ENCODE data around the gene BTBD2. TPM values are rescaled to one million over a fixed set of nuclear protein-coding genes. Genes with fewer than 3 reads are reported as not detected.

Gene BTBD2
- total RNA-seq, 1 donor from 2014 or later, result 57.3 TPM

- DNase-seq (no peak), ATAC-seq (ENCODE audit: low read depth) (no peak)
- Mint-ChIP-seq H3K27ac (no peak overlapping the region), H3K4me3 (no peak overlapping the region), H3K4me1 (peaks cover 25% of the 10 kb centered on the region), H3K27me3 (no peaks in the 10 kb centered on the region), H3K9me3 (no peaks in the 10 kb centered on the region), H3K36me3 (ENCODE audit: low read depth) (peaks cover 33% of the 10 kb centered on the region)
- ChIA-PET CTCF (no interaction called here), POLR2A (no interaction called here)
- TF ChIP-seq, protein P1, sequence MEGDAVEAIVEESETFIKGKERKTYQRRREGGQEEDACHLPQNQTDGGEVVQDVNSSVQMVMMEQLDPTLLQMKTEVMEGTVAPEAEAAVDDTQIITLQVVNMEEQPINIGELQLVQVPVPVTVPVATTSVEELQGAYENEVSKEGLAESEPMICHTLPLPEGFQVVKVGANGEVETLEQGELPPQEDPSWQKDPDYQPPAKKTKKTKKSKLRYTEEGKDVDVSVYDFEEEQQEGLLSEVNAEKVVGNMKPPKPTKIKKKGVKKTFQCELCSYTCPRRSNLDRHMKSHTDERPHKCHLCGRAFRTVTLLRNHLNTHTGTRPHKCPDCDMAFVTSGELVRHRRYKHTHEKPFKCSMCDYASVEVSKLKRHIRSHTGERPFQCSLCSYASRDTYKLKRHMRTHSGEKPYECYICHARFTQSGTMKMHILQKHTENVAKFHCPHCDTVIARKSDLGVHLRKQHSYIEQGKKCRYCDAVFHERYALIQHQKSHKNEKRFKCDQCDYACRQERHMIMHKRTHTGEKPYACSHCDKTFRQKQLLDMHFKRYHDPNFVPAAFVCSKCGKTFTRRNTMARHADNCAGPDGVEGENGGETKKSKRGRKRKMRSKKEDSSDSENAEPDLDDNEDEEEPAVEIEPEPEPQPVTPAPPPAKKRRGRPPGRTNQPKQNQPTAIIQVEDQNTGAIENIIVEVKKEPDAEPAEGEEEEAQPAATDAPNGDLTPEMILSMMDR (IDR thresholded peaks at IDR 0.05), result no peak
- intact Hi-C loops (cut with micrococcal nuclease), result no loop called here
Measured at GRCh38 chr19:1953037-1953436, 62.5 kb downstream of the BTBD2 start.

DNA sequence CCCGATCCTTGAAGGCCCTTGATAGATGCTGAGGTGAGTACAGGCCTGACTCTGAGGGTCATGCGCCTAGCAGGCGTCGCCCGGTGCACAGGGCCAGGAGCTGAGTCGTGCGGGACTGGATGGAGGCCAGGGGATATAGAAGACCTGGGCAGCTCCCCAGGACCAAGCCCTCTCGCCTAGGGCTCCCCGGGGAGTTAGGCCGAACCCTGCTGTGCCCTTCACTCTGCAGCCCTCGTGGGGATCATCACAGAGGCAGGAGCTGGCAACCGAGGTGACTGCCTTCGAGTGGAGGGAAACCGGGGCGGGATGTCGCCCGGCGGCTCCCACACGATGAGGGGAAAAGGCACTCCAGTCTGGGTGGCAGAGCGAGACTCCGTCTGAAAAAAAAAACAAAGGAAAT, 62.9 kb downstream of the BTBD2 start:
- Mint-ChIP-seq H3K27me3 (no peaks in the 10 kb centered on the region), H3K27ac (no peak overlapping the region), H3K4me1 (peaks cover 25% of the 10 kb centered on the region), H3K4me3 (no peak overlapping the region), H3K36me3 (ENCODE audit: low read depth) (peaks cover 33% of the 10 kb centered on the region), H3K9me3 (no peaks in the 10 kb centered on the region)
- intact Hi-C loops (cut with micrococcal nuclease), result no loop called here
- DNase-seq (no peak), ATAC-seq (ENCODE audit: low read depth) (no peak)
- CTCF ChIA-PET, result no interaction called here
- POLR2A ChIA-PET, result interaction anchor here (0.5 kb wide), 1 partner anchor 87 kb away, joined by 4 read pairs; no protein-coding TSS in a partner anchor
- TF ChIP-seq, protein P1 (IDR thresholded peaks at IDR 0.05), result no peak

GRCh38 chr19:1950640-1951039, 64.9 kb downstream of the BTBD2 start:
- ChIA-PET POLR2A (no interaction called here), CTCF (interaction anchor here (1.3 to 1.5 kb wide), 2 partner anchors 20 to 53 kb away, joined by 3 read pairs; no protein-coding TSS in a partner anchor)
- Mint-ChIP-seq H3K36me3 (ENCODE audit: low read depth) (peaks cover 29% of the 10 kb centered on the region), H3K27me3 (no peaks in the 10 kb centered on the region), H3K27ac (no peak overlapping the region), H3K4me1 (peaks cover 34% of the 10 kb centered on the region), H3K4me3 (no peak overlapping the region), H3K9me3 (no peaks in the 10 kb centered on the region)
- intact Hi-C loops (cut with micrococcal nuclease), result no loop called here
- ATAC-seq (ENCODE audit: low read depth), result no peak
- no peak for DNase-seq
- TF ChIP-seq, protein P1 (IDR thresholded peaks at IDR 0.05), result no peak

DNA sequence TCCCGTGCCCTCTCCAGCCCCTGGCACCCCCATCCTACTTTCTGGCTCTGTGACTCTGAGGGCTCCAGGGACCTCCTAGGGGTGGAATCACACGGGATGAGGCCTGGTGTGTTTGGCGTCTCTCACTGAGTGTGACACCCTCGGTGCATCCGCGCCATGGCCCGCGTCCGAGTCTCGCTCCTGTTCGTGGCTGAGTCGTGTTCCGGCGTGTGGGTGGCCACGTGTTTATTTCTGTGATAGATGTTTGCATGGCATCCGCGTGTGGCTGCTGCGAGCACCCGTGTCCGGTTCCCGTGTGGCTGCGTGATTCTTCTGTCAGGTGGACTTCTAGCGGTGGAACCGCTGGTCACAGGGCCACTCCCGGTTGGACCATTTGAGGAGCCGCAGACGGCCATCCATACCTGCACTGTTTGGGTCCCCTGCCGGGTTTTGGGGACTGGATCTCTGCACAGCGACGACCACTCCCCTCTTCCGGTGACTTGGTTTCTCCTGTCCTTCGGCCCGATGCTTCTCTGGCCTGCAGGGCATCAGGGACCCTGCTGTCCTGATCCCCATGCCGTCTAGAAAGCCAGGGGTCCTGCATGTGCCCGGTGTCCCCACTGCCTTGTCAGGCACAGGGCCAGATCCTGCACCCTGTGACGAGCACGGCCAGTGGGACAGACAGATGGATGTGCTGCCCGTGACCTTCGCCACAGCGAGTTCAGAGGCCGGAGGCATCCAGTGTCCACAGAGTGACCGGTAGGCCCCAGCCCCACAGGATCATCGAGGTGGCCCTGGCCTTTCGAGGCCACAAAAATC, 66.0 kb downstream of the BTBD2 start:
- CTCF ChIA-PET, result no interaction called here
- ATAC-seq (ENCODE audit: low read depth), result no peak
- no peak for DNase-seq
- no peaks in the 10 kb centered on the region for H3K9me3 Mint-ChIP-seq
- POLR2A ChIA-PET, result no interaction called here
- intact Hi-C loops (cut with micrococcal nuclease), result no loop called here
- no peaks in the 10 kb centered on the region for H3K27me3 Mint-ChIP-seq
- H3K36me3 Mint-ChIP-seq (ENCODE audit: low read depth), result peaks cover 29% of the 10 kb centered on the region
- no peak overlapping the region for H3K27ac Mint-ChIP-seq
- H3K4me1 Mint-ChIP-seq, result peaks cover 39% of the 10 kb centered on the region
- TF ChIP-seq, protein P1 (IDR thresholded peaks at IDR 0.05), result no peak
- H3K4me3 Mint-ChIP-seq, result no peak overlapping the region

DNA sequence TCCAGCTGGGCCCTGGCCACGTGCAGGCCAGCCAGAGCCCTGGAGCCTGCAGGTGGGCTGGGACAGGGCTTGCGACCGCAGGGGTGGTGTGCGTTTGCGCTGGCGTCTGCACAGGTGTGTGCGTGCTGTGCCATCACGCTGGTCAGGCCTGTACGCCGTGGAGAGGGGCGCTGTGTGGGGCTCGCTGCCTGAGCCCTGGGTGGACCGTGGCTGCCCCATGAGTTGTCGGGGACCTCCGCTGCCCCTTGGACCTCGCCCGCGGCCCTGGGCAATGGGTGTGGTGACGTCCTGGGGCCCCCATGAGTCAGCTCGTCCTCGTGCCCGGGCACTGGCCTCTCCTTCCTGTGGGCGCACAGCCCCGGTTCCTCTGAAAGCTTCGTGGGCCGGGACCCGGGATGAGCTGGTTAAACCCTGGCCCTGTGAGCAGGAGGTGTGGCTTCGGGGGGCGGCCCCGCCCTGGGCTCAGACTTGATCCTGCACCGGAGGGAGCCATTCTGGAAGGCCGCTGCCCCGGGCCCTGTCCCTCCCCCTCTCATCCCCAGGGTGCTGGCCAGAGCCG, 67.8 kb downstream of the BTBD2 start:
- Mint-ChIP-seq H3K4me1 (peaks cover 56% of the 10 kb centered on the region), H3K36me3 (ENCODE audit: low read depth) (peaks cover 21% of the 10 kb centered on the region), H3K27ac (no peak overlapping the region), H3K9me3 (no peaks in the 10 kb centered on the region), H3K4me3 (no peak overlapping the region), H3K27me3 (no peaks in the 10 kb centered on the region)
- TF ChIP-seq, protein P1 (IDR thresholded peaks at IDR 0.05), result no peak
- ChIA-PET CTCF (no interaction called here), POLR2A (interaction anchor here (0.7 kb wide), 1 partner anchor 18 kb away, joined by 3 read pairs; no protein-coding TSS in a partner anchor)
- DNase-seq, result no peak
- intact Hi-C loops (cut with micrococcal nuclease), result no loop called here
- no peak for ATAC-seq (ENCODE audit: low read depth)

All from activated B cell treated with CpG ODN at 0.5 μM for 24 hours (primary cell).